GM04503 (cell line): ENCODE results near the gene CRYGB.

Source experiments
- DNase-seq: peaks from one replicate; pipeline ENCODE4 v3.0.0-alpha.2; 2012; ENCODE audit warnings: low read depth

The CRYGB gene, protein sequence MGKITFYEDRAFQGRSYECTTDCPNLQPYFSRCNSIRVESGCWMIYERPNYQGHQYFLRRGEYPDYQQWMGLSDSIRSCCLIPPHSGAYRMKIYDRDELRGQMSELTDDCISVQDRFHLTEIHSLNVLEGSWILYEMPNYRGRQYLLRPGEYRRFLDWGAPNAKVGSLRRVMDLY

DNA sequence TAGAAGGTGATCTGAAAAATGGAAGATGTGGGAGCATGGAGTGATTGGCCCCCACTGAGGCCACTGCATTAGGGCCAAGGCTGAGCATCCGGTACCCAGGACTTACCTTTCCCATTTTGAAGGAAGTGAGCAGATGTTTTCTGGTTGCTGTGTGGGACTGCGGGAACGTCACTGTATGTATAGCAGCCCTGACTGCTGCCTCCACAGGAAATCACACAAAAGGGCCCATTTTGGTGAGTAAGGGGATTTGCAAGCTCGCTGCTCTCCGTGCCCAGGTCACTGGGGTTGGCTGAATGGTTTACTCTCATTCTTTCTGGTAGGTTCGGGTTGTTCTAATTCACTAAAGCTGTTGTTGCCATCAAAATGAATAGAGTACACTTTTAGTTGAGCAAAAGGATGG is at the start of gene CRYGB:
CRYGB (minus strand) TSS at position 153 of the 400 bp plus-strand sequence; CDS start at position 115, 38 bp downstream.
- DNase-seq, result no peak

DNA sequence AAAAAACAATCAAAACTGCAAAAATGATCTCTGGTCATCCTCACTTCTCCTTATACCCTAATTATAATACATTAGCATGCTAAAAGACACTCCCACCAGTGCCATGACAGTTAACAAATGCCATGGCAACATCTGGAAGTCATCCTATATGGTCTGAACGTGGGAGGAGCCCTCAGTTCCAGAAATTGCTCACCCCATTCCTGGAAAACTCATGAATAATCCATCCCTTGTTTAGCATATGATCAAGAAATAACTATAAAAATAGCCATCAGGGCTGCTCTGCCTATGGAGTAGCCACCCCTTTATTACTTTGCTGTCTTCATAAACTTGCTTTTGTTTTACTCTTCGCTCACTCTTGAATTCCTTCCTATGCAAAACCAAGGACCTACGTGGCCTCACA is 49.6 kb upstream of the CRYGB start:
- no peak for DNase-seq

DNA sequence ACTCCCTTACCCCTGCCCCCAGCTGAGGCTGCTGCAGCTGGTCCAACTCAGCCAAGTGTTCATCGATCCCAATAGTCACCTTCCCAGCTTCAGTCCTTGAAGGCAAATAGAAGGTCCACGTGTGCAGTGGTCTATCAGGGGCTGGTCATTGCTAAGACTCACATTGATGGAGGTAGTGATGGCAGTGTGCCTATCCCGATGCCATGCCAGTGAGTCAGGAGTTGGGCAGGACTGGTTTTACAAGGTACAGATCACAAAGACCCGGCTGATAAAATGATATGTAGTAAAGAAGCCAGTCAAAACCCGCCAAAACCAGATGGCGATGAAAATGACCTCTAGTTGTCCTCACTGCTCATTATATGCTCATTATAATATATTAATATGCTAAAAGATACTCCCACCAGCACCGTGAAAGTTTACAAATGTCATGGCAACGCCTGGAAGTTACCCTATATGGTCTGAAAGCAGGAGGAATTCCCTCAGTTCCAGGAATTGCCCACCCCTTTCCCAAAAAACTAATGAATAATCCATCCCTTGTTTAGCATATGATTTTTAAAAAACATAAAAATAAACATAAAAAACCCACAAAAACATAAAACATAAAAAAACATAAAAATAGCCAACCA is 46.8 kb upstream of the CRYGB start:
- DNase-seq, result no peak

DNA sequence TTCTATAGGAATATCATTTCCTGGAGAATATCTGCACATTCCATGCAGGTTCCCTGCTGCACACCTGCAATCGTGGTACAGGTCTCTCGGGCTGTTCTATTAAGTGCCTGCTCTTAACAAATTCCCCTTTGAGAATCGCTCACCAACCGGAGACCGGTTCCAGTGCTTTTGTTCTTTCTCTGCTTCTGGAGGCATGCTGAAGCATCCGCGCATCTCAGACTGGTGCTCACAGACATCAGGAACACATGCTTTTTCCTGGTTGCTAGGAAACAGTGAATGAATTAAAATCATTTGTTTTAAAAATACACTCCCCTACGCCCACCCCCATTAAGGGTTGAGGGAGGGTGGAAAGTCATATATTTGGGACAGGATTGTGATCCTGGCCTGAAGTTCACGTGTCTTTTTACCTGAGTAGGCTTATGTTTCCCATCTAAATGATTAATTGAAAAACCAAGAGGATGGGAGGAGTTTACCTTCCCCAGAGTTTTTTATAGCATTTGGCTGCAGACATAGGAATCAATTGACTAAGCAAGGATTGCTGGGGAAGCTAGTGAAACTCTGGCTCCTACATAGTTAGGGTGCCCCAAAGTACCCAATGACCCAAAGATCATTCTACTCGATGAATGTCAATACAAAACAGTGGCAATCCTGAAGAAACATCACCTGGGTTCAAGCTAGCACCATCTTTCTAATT is 44.0 kb upstream of the CRYGB start, which contains the start of gene C2orf80:
C2orf80 (minus strand) TSS at position 221 of the 694 bp plus-strand sequence. CDS start 3,044 bp downstream, outside the sequence.
- no peak for DNase-seq

DNA sequence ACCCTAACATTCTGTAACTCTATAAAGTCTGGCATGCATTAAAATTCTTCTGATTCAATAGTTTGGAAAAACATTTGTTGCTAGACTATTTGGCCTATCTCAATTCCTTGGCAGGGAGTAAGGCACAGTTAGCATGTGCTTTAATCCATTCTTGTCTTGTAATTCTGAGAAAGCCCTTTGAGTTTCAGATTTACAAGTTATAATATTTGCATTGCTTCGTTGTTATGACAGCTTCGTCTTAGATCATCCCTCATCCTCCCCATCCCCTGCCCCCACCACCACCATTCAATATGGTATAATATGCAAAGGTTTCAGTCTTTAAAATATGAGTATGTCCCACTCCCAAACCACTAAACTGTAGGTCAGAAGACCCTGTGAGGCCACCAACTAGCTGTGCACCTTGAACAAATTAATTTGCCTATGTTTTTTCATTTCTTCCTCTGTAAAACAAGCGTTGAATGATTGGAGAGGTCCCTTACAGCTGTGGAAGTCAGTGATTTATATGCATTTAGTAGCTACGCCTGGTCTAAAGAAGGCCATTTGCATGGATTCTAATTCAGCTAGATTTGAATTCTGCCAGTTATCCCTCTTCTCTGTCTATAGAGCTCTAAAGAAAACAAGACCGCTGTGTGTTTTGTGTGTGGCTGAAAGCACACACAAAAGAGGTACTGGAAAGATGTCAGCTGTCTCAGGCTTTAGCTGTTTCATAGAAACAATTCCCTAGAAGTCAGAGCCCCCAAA is 43.3 kb upstream of the CRYGB start:
- no peak for DNase-seq

DNA sequence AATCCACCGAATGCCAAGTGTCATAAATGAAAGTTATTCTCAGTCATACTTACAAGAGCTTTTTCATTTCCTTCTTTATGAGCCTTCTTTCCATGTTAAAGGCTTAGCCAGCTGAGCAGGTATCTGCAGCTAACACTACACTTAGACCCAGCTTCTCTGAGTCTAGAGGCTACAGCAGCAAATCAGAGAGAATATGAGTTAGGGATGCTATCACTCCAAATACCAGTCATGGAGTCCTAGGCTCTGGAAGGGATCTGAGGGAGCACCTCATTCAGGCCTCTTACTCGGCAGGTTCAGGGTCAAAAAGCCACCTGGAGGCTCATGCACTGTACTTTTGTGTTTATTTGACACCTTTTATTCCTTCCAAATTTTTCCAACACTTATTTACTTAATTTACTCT is 40.9 kb upstream of the CRYGB start:
- no peak for DNase-seq

DNA sequence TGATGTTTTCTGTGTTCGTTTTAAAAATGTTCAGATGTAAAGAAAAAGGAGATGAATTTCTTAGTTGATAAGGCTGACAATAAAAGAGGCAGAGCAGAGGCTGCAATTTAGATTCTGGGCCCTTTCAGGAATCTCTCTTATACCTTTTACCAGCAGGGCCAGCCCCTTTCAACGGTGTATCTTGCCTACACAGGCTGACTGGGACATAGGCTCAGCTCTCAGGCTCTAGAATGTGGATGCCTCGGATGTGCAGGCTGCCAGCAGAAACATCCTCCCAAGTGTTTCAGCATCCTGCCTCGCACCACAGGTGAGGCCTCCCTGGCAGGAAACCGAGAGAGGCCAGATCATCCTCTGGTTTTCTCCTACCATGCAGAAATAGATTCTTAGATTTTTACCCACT is 40.5 kb upstream of the CRYGB start:
- no peak for DNase-seq

DNA sequence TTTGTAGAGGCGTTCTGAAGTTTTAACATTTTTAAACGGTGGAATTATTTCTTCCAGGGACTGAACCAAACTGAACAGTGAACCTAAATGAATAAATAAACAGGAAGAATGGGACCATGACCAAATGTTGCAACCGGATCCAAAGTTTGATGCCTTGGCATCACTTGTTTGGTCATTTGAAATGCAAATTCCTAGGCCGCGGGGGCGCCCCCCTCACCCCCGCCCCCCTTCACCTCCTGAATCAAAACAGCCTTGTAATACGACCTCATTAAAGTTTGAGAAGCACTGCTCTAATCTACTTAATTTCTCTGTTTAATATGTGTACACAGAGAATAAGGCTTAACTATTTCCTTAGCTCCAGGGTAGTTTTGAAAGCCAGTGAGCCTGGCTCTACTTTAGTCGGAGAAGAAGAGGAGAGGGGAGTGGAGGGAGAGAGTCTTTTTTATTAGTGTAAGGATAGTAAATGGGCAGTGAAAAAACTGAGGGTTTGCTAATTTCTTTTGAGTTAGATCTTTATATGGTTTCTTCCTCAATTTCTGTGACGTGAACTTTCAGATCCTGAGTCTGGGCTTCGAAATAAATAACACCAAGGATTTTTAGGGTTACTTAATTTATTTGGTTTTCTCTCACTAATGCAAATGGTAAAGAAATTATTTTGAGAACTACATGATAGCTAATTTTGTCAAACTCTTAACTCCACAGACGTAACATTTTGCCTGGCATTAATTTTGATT is 38.2 kb upstream of the CRYGB start:
- no peak for DNase-seq

DNA sequence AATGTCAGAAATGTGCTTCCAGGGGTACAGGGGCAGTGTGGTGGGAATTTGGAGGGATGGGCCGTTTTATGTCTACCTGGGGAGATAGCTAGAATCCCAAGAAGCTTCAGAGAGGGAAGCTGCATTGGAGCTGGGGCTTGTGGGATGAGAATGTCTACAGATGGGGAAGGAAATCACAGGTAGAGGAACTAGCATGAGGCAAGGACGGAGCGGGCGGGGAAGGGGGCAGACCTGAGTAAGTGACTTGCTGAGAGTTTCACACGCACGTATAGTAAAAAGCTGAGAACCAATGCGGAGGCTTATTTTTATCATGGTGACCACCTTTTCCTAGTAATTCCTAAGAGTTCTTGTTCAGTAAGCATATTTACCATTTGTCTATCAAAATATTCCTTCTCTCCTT is 37.6 kb upstream of the CRYGB start:
- DNase-seq, result no peak

DNA sequence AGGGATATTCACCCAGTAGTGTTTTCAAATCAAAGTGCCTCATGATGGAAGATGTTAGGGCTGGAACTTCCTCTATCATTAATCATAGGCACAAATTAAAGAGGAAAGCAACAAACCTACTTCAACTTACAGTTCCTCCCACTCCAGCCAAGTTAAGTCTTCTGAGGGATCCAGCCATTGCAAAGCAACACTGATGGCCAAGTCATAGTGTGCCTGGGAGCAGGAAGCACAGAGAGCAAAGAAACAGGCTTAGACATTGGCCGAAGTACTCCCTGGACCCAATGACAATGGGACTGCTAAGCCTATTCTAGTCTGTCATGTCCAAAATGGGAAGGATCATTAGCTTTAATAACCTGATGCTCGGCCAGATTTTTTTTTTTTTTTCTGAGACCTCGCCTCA is 36.9 kb upstream of the CRYGB start:
- no peak for DNase-seq

DNA sequence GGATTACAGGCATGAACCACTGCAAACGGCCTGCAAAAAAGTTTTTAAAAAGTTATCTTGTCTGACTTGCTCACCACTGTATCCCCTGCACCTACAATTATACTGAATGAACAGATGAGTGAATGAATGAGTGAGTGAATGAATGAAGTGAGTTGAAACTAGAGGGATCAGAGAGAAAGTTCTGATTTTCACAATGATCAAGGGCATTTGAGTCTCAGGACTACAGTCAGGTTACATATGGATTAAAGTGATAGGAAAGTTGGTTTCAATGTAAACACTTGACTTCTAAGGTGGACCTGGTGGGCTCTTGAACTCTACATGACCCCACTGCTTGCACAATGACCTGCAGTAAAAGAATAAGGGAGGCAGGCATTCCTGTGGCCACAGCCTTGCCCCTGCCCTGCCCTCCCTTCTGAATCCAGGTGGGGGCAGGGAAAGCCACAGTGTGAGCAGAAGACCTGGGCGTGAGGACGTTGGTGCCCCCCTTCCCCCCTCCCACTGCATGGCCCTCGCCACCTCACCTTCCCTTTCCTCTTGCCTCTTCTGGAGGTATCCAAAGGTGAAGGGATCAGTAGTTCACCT is 33.2 kb upstream of the CRYGB start:
- DNase-seq, result no peak

DNA sequence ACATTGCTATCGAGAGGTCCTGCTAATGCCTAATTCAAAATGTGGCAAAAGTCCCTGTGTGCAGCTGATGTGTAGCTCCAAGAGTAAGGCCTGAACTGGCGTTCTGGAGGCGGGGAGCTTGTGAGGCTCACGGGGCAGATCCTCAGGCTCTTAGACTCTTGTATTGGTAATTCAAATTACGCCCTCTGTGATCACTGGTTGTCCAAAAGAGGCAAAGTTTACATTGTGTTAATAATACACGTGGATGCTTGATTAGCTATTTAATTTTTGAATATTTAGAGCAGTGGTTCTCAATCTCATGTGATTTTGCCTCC is 29.8 kb upstream of the CRYGB start:
- no peak for DNase-seq

DNA sequence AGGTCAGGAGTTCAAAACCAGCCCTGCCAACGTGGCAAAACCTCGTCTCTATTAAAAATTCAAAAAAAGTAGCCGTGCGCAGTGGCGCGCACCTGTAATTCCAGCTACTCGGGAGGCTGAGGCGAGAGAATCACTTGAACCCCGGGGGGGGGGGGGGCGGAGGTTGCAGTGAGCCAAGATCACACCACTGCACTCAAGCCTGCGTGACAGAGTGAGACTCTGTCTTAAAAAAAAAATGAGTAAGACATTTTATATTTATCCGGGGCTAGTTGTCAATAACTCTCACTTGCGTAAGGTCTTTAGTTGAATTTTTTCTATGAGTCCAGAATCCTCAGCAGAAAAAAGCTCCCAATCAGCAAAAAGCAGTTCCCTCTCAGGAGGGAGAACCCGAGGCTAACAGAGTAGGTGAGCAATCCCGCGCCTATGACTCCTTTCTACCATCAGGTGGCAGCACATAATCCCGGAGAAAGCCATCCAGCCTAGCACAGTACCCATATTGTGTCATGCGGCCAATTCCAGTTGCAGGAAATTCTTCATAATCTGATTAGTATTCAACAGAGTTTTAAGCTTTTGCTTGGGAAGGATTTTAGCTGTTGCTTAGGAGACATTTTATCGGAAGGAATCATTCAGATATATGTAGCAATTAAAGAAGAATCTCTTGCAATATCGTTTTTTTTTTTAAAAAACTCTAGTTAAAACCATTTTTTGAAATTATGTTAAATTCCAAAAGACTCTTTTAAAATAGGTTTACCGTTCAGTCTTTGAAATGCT is 29.3 kb upstream of the CRYGB start:
- DNase-seq, result peak; percentile 50

DNA sequence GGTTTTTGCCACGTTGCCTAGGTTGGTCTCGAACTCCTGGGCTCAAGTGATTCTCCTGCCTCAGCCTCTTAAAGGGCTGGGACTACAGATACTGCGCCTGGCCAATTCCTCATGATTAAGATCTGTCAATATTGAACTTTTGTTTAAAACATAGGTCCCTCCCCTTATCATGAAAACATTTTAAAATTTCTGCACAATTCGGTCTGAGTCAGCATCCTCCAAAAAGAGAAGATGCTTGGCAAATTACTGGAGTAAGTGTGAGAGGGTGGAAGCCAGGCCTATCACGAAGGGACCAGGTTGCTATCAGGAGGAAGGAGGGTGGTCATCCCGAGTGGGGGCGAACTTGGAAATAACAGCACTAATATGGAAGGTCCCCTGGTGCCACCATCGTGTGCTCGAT is 28.2 kb upstream of the CRYGB start:
- DNase-seq, result no peak

DNA sequence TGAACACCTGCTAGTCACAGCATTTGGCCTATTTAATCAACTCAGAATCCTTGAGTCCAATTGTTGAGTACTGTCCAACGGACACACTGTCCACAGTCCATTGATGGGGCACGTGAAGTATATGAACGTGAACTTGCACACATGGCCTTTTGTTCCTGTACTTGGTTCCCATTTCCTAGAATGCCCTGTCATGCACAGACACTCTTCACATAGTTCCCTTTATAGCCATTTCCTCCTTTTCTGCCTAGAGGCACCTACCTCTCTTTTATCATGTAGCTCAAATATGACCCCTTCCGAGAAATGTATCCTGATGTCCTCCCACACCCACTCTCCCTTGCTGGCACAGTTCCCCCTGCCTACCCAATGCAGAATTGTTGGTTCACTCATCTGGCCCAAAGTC is 26.2 kb upstream of the CRYGB start:
- no peak for DNase-seq

DNA sequence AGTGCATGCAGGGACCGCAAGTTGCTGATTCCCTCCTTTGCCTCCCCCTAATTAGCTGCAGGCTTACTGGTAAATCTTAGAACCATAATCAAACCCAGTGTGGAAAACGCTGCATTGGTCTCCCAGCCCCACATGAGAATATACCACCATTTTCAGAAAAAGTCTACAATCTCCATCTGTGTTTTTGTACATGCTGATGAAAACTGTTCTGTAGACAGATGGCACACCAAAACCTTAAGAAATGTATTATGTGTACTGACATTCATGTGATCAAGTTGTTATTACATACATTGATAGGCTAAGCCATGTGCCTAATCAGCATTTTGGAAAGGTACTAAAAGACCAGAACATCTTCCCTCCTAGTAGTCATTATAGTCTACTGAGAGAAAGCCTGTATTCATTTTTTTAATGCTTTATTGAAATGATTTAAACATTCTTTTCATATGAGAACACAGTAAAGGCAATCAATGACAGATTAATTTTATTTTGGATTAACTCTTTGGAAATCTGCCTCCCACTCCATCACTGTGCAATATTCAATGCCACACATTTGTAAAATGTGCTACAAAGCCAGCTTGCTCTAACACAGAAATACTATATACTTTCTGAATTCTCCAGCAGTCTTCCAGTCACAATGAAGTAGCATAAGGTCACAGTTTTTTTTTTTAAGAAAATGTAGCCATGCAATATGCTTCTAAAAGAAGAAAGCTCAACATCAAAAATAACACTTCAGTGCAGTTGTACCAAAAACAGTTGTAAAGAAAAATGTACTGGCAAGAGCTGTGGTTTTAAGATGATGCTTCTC is 19.2 kb upstream of the CRYGB start:
- no peak for DNase-seq

DNA sequence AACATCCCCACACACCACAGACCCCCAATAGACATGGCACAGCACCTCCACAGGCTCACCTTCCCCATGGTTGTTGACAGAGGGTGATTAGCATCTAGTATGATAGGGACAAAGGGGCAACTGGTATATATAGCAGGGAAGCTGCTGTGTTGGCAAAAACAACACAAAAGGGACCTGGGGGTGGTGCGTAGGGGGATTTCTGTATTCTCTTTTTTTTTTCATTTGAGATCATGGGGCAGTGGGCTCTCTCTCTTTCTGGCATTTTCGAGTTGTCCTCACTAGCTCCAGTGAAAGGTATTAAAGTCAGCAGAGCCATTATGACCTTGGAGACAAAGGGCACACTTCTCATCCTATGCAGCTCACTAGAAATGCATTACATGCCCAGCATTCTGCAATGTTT is 17.5 kb upstream of the CRYGB start, which contains the start of gene CRYGA:
CRYGA (minus strand) TSS at position 101 of the 400 bp plus-strand sequence; CDS start at position 68, 33 bp downstream.
- DNase-seq, result no peak

DNA sequence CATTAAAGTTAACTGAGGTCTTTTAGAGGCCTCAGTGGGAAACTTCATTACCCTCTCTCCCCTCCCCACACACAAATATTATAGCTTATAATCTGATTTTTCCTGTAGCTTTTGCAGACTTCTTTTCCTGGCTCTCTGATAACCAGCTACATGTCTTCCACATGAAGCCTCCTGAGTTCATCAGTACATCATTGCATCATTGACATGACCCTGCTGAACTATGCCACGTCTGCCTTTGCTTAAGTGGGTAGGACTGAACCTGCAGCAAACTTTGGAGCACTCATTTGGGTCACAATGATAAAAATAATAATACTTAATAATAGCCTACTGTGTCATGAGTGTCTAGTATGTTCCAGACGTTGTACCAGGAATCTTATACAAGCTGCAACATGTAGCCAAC is 10.5 kb upstream of the CRYGB start:
- DNase-seq, result no peak

DNA sequence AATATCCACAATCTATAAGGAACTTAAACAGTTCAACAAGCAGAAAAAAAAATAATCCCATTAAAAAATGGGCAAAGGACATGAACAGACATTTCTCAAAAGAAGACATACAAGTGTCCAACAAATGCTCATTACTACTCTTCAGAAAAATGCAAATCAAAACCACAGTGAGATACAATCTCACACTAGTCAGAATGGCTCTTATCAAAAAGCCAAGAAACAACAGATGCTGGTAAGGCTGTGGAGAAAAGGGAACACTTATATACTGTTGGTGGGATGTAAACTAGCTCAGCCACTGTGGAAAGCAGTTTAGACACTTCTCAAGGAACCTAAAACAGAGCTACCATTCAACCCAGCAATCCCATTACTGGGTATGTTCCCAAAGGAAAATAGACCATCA is 7.2 kb upstream of the CRYGB start:
- DNase-seq, result no peak

DNA sequence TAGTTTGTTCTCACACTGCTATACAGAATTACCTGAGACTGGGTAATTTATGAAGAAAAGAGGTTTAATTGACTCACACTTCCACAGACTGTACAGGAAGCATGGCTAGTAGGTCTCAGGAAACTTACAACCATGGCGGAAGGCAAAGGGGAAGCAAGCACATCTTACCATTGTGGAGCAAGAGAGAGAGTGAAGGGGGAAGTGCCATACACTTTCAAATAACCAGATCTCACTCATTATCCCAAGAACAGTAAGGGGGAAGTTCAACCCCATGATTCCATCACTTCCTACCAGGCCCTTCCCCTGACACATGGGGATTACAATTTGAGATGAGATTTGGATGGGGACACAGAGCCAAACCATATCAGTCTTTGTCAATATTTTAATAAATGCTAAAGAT is 5.0 kb upstream of the CRYGB start:
- DNase-seq, result no peak
